ENCODE measurements around the gene HTR4.
"Not testable (repeated sequence)": the region's sequence is repeated elsewhere in the genome, so short reads cannot be mapped to it uniquely, and the experiment has no call there.

The HTR4 gene

DNA sequence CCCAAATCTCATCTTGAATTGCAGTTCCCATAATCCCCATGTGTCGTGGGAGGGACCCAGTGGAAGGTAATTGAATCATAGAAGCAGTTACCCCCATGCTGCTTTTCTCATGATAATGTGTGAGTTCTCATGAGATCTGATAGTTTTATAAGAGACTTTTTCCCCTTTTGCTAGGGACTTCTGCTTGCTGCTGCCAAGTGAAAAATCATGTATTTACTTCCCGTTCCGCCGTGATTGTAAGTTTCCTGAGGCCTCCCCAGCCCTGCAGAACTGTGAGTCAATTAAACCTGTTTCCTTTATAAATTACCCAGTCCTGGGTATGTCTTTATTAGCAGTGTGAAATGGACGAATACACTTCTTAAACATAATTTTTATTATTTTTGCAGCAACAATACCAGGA lies 185.6 kb downstream of the HTR4 start:
- DNase-seq, result not testable (repeated sequence)

DNA sequence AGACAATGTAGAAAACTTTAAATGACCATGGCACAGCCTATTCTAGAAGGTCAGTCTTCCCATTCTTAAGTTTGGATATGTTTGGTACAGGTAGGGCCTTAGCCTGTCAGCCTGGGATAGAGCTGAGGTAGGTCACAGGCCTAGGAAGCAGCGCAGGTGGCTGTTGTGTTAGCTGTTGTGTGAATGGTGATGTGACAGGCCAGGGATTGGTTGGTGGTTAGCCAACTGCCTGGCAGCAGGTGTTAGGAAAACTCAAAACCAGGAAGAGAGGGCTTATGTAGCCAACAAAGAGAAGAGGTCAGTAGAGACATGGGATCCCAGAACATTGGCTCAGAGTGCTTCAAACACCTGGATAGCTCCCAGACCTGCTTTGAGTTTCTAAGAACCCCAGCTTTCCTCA lies 186.4 kb downstream of the HTR4 start:
- no peak for DNase-seq

DNA sequence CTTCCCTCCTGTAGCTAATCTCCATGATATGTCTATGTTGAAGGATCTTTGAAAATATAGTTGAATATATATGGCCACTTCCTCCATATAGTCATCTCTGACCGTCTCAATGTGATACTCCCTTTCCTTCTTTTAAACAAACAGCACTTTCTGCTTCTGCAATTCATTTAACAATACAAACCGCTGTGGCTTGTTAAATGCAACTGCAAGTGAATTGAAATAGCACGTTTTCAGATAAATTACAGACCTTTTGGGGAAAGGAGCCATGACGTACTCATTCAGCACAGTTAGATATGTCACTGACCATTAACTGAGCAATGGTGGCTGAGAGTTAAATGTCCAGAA lies 188.1 kb downstream of the HTR4 start:
- DNase-seq, result no peak

GRCh38 chr5:148465381-148466235 lies 188.7 kb downstream of the HTR4 start:
- DNase-seq, result no peak

DNA sequence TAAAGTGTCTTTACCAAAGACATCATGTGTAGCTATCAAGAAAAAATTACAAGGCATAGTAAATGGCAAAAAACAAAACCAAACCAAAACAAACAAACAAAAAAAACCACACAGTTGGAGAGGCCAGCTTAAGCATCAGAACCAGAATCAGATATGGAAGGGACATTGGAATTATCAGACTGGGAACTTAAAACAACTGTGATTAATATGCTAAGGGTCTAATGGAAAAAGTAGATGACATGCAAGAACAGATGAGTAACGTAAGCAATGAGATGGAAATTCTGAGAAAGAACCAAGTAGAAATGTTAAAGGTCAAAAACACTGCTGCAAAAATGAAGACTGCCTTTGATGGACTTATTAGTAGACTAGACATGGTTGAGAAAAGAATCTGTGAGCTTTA lies 194.7 kb downstream of the HTR4 start:
- no peak for DNase-seq

GRCh38 chr5:148458036-148458888 lies 196.1 kb downstream of the HTR4 start:
- DNase-seq, result no peak

DNA sequence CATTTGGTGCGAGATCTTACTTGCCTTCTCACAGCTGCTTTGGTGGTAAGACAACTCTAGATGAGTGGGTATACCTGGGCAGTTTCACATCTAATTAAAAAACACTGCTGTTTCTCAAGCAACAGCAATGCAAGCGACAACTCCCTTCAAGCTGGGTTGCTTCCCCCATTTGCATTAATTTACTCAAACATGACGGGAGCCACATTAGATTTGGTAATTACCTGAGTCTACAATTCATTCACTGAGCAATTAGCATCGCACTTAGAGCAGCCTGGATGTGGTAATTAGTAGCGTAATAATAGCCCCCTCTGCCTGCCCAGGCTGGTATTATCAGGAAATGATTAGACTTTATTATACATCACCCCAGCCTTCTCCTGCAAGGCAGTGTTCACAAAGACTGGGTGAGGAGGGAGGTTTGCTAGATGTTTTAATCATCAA lies 197.1 kb downstream of the HTR4 start:
- DNase-seq, result no peak

- no peak for DNase-seq
These were observed 199.1 kb downstream of the HTR4 start for GRCh38 chr5:148455185-148455584.

DNA sequence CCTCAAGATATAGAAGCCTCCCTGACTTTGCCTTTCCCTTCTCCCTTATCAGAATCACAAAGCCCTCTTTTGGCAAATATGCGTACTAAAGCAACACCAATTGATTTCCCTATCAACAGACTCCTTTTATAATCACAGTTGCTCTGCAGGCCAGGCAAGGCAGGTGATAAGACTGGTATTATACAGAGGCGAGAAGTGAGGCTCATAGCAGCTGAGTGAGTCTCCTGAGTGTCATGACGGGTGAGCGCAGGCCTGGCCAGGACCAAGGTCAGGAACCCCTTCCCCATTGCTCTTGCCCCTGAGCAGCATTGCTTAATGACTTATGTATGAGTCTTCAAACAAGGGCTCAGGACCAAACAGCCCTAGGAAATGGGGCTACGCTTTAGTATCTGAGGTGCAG lies 199.8 kb downstream of the HTR4 start:
- DNase-seq, result no peak

DNA sequence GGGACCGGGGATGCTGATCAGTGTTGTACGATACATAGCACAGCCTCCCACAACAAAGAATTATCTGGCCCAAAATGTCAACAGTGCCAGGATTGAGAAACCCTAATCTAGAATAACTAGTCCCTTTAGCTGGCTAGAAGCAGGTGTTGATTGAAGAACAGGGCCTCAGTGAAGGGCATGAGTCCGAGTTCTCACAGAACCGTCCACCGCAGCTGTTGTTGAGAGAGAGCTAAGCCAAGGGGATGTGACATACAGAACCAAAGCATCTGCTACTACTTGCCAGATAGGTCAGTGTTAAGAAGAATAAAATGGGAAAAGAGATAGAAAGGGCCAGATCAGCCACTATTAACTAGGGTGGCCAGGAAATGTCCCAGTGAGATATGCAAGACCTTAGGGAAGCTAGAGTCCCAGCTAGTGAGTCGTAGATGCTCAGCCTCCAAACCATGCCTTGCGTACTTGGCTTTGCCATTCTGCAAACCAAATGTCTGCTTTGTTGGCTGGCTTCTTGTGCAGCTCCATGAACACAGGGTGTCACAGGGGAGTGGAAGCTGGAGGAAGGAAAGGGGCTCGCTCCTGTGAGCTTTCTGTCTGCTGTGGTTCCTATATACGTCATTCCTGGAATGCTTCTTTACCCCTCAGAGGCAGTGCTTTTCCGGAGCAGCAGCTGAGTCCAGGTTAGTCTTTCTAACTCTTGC lies 201.7 kb downstream of the HTR4 start:
- no peak for DNase-seq

DNA sequence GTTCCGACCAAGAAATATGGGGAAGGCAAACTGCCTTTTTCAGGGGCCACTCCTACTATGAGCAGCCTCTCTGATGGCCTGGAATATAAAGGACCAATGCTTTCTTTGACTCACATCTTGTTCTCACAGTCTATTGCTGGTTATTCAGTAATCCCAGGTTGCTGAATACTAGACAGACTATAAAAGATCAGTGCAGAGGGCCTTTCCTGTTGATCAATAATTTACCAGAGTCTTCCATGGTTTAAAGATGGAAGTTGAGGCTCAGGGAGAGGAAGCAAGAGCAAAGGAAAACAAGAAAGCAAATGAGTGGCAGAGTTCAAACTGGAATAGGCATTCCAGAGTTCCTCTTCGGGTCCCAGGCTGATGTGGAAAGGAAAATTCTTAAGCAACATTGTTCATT lies 207.7 kb downstream of the HTR4 start:
- no peak for DNase-seq

DNA sequence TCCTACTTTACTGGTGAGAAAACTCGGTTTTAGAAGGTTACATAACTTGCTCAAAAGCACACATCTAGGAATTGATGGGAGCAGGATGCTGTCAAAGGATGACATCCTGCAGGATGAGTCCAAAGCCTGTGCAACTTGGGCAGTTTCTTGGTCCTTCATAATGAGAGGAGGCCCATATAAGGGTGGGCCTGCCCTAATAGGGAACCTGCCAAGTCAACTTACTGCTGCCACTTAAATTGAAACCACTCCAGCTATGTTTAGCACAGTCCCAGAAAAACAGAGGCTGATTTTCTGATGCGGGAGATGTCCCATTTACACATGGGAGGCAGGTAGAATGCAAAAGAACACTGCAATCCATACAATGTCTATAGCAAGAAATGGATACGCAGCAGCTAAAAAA lies 208.7 kb downstream of the HTR4 start:
- no peak for DNase-seq

GRCh38 chr5:148443998-148444397 lies 210.3 kb downstream of the HTR4 start:
- DNase-seq, result no peak

DNA sequence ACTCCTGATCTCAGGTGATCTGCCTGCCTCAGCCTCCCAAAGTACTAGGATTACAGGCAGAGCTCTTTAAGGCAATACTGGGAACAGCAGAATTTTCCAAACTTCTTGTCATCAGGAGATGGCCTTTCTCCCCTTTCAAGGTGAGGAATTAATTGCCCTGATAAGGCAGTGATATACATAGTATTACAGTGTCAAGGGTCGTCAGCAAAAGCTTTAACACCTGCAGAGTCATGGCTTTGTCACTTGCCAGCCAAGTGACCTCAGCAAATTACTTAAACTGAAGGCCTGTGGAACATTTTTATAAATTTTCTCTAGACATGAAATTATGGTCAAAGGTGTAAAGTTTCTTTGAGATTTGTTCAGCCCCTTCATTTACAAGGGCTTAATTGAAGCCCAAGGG lies 211.1 kb downstream of the HTR4 start:
- DNase-seq, result no peak

GRCh38 chr5:148438933-148439332 lies 215.4 kb downstream of the HTR4 start:
- DNase-seq, result no peak

DNA sequence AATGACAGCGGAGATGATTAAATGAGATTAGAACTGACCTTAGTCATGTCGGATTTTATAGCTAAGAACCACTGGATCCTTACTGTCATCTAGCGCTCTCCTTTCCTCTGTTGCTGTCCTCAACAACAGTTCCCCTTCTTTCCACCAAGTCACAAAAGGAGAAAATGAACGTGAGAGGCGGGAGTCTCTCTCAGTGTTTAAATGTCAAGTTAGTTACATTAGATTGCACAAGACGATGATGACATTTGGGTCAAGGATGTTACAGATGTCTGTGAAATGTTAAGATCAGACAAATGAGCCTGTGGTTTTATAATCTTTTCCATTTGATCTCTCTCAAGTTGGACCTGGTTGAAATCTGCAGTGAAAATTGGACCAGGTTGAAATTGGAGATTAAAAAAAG lies 217.1 kb downstream of the HTR4 start:
- DNase-seq, result no peak

DNA sequence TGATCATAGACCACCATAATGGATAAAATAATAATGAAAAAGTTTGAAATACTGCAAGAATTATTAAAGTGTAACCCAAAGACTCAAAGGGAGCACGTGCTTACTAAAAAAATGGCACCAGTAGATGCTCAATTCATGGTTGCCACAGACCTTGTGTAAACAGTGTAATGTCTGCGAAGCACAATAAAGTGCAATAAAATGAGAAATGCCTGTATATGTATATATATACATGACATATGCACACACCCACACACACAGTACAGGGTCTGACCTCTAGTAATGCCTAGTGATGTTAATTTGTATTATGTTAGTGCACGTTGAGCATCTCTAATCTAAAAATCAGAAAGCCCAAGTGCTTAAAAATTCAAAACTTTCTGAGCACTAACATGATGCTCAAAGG lies 218.3 kb downstream of the HTR4 start:
- DNase-seq, result no peak

- no peak for DNase-seq
These were observed 220.5 kb downstream of the HTR4 start for GRCh38 chr5:148433826-148434225.
